Measurements from ENCODE around the gene ZNF324B. TPM values are rescaled to one million over a fixed set of nuclear protein-coding genes. Genes with fewer than 3 reads are reported as not detected.

ZNF324B gene
- total and polyA plus RNA-seq, 2 donors (not counting 3 experiments of a cell fraction or from before 2014, with no cell fraction given) = 3.4 to 6.9 TPM

DNA sequence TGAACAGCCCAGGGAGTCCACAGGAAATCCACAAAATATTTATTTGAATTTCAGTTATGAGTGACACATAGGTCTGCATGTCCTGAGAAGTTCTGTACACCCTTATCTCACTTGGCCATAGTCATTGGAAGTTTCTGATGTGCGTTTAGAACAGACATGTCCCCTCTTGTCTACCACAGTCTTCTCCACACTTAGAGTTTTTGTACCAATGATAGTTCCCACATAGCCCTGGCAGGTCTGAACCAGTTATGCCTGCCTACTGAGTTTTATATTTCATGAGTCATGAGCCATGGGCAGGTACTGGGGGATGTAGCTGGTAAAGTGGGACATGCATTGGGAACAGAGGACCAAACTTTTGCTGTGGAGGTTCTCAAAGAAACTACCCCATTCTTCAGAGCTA lies 22.8 kb upstream of the ZNF324B start:
- dilution Hi-C loops (cut with MboI; ENCODE audit: extremely low pct_ligation_motif_present, low sequenced_read_pairs) (no loop called here), intact Hi-C loops (cut with micrococcal nuclease) (no loop called here)
- BruUV-seq (replicated peaks) = no TSS peak
- no peak overlapping the region for H3K4me3 ChIP-seq (replicated peaks in 1 of 3; ENCODE audit: insufficient read depth in 1 of 3, low read depth in 1 of 3, low read length in 3 of 3)
- DNase-seq (ENCODE audit: low read depth, low spot score) = no peak
- ChIA-PET POLR2A (interaction anchor here (0.5 kb wide), 1 partner anchor 18 kb away, joined by 11 read pairs; no protein-coding TSS in a partner anchor), CTCF (no interaction called here)
- no peaks in the 10 kb centered on the region for H3K4me1 ChIP-seq (ENCODE audit: control insufficient read depth, extremely low read depth, insufficient read depth, low read length)
- no peak overlapping the region for H3K9ac ChIP-seq (replicated peaks; ENCODE audit: extremely low read depth, insufficient read depth, low read length)
- peaks cover under 1 to 2% of the 10 kb centered on the region in 2 experiments for H3K36me3 ChIP-seq (ENCODE audit: control insufficient read depth in 2 of 2, extremely low read depth in 1 of 2, insufficient read depth in 2 of 2, low read length in 2 of 2)
- H3K79me2 ChIP-seq (ENCODE audit: control insufficient read depth, insufficient read depth, low read length) = no peaks in the 10 kb centered on the region
- H3K4me2 ChIP-seq (ENCODE audit: insufficient read depth, low read length) = no peak overlapping the region
- no peaks in the 10 kb centered on the region for H4K20me1 ChIP-seq (replicated peaks; ENCODE audit: control insufficient read depth, extremely low read depth, insufficient read depth, low read length)
- no peak for FAIRE-seq
- H3K27me3 ChIP-seq (ENCODE audit: control insufficient read depth in 2 of 2, insufficient read depth in 2 of 2, low read length in 2 of 2) = no peaks in the 10 kb centered on the region
- H2AFZ ChIP-seq (ENCODE audit: low read depth, low read length) = no peak overlapping the region
- peaks cover 24% of the 10 kb centered on the region for H3K9me3 ChIP-seq (replicated peaks; ENCODE audit: control insufficient read depth, insufficient read depth, low read length)
- H3K9me1 ChIP-seq (replicated peaks; ENCODE audit: control insufficient read depth, extremely low read depth, insufficient read depth, low read length) = no peaks in the 10 kb centered on the region
- no peak overlapping the region for H3K27ac ChIP-seq (ENCODE audit: insufficient read depth, low read depth, low read length)
- TF ChIP-seq, protein P1, sequence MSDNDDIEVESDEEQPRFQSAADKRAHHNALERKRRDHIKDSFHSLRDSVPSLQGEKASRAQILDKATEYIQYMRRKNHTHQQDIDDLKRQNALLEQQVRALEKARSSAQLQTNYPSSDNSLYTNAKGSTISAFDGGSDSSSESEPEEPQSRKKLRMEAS (IDR thresholded peaks at IDR 0.05; ENCODE audit: insufficient read depth, insufficient read length) = no peak
- TF ChIP-seq, protein P2, sequence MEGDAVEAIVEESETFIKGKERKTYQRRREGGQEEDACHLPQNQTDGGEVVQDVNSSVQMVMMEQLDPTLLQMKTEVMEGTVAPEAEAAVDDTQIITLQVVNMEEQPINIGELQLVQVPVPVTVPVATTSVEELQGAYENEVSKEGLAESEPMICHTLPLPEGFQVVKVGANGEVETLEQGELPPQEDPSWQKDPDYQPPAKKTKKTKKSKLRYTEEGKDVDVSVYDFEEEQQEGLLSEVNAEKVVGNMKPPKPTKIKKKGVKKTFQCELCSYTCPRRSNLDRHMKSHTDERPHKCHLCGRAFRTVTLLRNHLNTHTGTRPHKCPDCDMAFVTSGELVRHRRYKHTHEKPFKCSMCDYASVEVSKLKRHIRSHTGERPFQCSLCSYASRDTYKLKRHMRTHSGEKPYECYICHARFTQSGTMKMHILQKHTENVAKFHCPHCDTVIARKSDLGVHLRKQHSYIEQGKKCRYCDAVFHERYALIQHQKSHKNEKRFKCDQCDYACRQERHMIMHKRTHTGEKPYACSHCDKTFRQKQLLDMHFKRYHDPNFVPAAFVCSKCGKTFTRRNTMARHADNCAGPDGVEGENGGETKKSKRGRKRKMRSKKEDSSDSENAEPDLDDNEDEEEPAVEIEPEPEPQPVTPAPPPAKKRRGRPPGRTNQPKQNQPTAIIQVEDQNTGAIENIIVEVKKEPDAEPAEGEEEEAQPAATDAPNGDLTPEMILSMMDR (IDR thresholded peaks at IDR 0.05; ENCODE audit: extremely low read depth in 1 of 2, insufficient read depth in 1 of 2, low read depth in 1 of 2, low read length in 2 of 2) = no peak
- TF ChIP-seq POLR2A (IDR thresholded peaks at IDR 0.05; ENCODE audit: low read depth, low read length) (no peak), MYC (IDR thresholded peaks at IDR 0.05; ENCODE audit: low read depth, low read length) (no peak), FOS (IDR thresholded peaks at IDR 0.05; ENCODE audit: borderline replicate concordance, insufficient read depth, low read length) (no peak), EZH2 (IDR thresholded peaks at IDR 0.05; ENCODE audit: borderline replicate concordance, low read depth, low read length, severe bottlenecking) (no peak), GATA2 (IDR thresholded peaks at IDR 0.05; ENCODE audit: insufficient read depth, insufficient read length, low read depth, low read length) (no peak), JUN (IDR thresholded peaks at IDR 0.05; ENCODE audit: borderline replicate concordance, insufficient read depth, insufficient read length, low read depth) (no peak), POLR2AphosphoS5 (IDR thresholded peaks at IDR 0.05; ENCODE audit: insufficient read depth, low read depth, low read length) (no peak)
